ENCODE results near the gene CDHR2.
"Not testable (repeated sequence)": the region's sequence is repeated elsewhere in the genome, so short reads cannot be mapped to it uniquely, and the experiment has no call there.

Gene CDHR2

DNA sequence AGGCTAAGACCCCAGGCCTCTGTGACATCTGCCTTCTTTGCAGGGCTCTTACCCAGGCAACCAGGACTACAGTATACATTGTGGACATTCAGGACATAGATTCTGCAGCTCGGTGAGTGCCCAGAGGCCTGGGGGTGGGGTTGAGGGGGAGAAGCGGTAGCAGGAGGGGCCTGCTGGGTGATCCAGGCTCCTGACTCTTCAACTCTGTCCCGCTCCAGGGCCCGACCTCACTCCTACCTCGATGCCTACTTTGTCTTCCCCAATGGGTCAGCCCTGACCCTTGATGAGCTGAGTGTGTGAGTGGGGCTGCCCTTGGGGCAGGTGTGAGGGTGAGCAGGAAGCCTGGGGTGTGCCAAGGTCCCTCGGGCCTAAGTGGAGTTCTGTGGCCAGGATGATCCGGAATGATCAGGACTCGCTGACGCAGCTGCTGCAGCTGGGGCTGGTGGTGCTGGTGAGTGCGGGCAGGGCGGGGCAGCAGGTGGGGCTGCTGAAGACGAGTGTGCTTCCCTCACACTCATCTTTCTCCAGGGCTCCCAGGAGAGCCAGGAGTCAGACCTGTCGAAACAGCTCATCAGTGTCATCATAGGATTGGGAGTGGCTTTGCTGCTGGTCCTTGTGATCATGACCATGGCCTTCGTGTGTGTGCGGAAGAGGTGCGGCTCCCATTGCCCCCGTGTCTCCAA, 41.0 kb downstream of the CDHR2 start:
- DNase-seq: no peak
- Histone ChIP-seq H3K9me3 (no peaks in the 10 kb centered on the region), H3K4me3 (ENCODE audit: low read depth, low read length) (no peak overlapping the region), H3K27me3 (no peaks in the 10 kb centered on the region), H3K4me1 (no peaks in the 10 kb centered on the region), H3K36me3 (no peaks in the 10 kb centered on the region; the same call in 1 of the 2 replicates)
- no peak for TF ChIP-seq CTCF (IDR thresholded peaks at IDR 0.05; ENCODE audit: low read depth, low read length)

- not testable (repeated sequence) for H3K27me3 ChIP-seq; DNase-seq; H3K36me3 ChIP-seq; H3K9me3 ChIP-seq; H3K4me1 ChIP-seq; H3K4me3 ChIP-seq (ENCODE audit: low read depth, low read length)
Measured at GRCh38 chr5:176591667-176592066, 42.5 kb downstream of the CDHR2 start.

DNA sequence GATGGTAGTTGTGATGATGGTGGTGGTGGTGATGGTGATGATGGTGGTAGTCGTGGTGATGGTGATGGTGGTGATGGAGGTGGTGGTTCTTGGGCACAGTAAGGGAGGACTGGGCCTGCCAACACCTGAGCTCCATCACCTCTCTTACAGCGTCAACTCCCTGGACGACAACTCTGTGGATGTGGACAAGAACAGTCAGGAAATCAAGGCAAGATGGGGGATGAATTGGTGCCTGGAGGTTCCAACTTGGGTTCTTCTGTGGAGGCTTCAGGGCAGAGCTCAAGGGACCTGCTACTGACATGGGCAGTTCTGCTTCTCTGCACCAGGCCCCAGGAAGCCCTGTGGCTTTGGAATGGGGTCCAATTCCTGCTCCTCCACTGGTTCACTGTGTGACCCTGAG, 43.4 kb downstream of the CDHR2 start:
- H3K4me3 ChIP-seq (ENCODE audit: low read depth, low read length): no peak overlapping the region
- H3K36me3 ChIP-seq: peaks cover 2% of the 10 kb centered on the region; the same call in 1 of the 2 replicates
- no peaks in the 10 kb centered on the region for H3K27me3 ChIP-seq
- TF ChIP-seq CTCF (IDR thresholded peaks at IDR 0.05; ENCODE audit: low read depth, low read length): no peak
- DNase-seq: no peak
- H3K4me1 ChIP-seq: no peaks in the 10 kb centered on the region
- no peaks in the 10 kb centered on the region for H3K9me3 ChIP-seq

GRCh38 chr5:176593273-176593869, 44.2 kb downstream of the CDHR2 start:
- DNase-seq: no peak
- TF ChIP-seq CTCF (IDR thresholded peaks at IDR 0.05; ENCODE audit: low read depth, low read length): no peak; the same call in 1 of the 2 replicates

GRCh38 chr5:176594554-176594953, 45.4 kb downstream of the CDHR2 start:
- no peak for TF ChIP-seq CTCF (IDR thresholded peaks at IDR 0.05; ENCODE audit: low read depth, low read length)
- H3K4me1 ChIP-seq: no peaks in the 10 kb centered on the region
- DNase-seq: no peak
- H3K4me3 ChIP-seq (ENCODE audit: low read depth, low read length): no peak overlapping the region
- H3K27me3 ChIP-seq: no peaks in the 10 kb centered on the region
- H3K36me3 ChIP-seq: peaks cover 21% of the 10 kb centered on the region
- no peaks in the 10 kb centered on the region for H3K9me3 ChIP-seq

More at GRCh38 chr5:176593273-176593869, 44.2 kb downstream of the CDHR2 start:
- Histone ChIP-seq H3K4me1 (no peaks in the 10 kb centered on the region), H3K27me3 (no peaks in the 10 kb centered on the region), H3K9me3 (no peaks in the 10 kb centered on the region), H3K36me3 (peaks cover 10% of the 10 kb centered on the region), H3K4me3 (ENCODE audit: low read depth, low read length) (no peak overlapping the region)

- no peak overlapping the region for H3K4me3 ChIP-seq (ENCODE audit: low read depth, low read length)
- H3K4me1 ChIP-seq: no peaks in the 10 kb centered on the region
- H3K9me3 ChIP-seq: no peaks in the 10 kb centered on the region
- DNase-seq: no peak
- H3K27me3 ChIP-seq: no peaks in the 10 kb centered on the region
- H3K36me3 ChIP-seq: peaks cover 23% of the 10 kb centered on the region
- TF ChIP-seq CTCF (IDR thresholded peaks at IDR 0.05; ENCODE audit: low read depth, low read length): no peak
Measured at GRCh38 chr5:176595386-176595943, 46.3 kb downstream of the CDHR2 start.

Data from BE2C (cell line).